ENCODE data around the gene HSP90AB1. TPM values are rescaled to one million over a fixed set of nuclear protein-coding genes. Genes with fewer than 3 reads are reported as not detected.

The HSP90AB1 gene
- total RNA-seq, 1 experiment from 2014 or later: 1,201 TPM

GRCh38 chr6:44255105-44255808, 8.4 kb downstream of the HSP90AB1 start:
- DNase-seq (ENCODE audit: low read depth): peak; percentile 32

GRCh38 chr6:44255871-44256774, 9.2 kb downstream of the HSP90AB1 start:
- DNase-seq (ENCODE audit: low read depth): no peak

- no peak for DNase-seq (ENCODE audit: low read depth)
These were observed 9.8 kb downstream of the HSP90AB1 start for GRCh38 chr6:44256775-44257024.

GRCh38 chr6:44257025-44257752, 10.3 kb downstream of the HSP90AB1 start, which contains the start of gene SLC35B2:
Gene SLC35B2, minus strand, starts transcription at chr6:44257528. Its CDS starts 118 bp downstream, at chr6:44257410.
- peak; percentile 78 for DNase-seq (ENCODE audit: low read depth)

- no peak for DNase-seq (ENCODE audit: low read depth)
These were observed 10.9 kb downstream of the HSP90AB1 start for GRCh38 chr6:44257753-44258324.

GRCh38 chr6:44258325-44258863, 11.5 kb downstream of the HSP90AB1 start:
- no peak for DNase-seq (ENCODE audit: low read depth)

- DNase-seq (ENCODE audit: low read depth): no peak
These were observed 12.0 kb downstream of the HSP90AB1 start for GRCh38 chr6:44258921-44259320.

GRCh38 chr6:44260011-44260410, 13.1 kb downstream of the HSP90AB1 start:
- DNase-seq (ENCODE audit: low read depth): no peak

GRCh38 chr6:44260451-44261297, 13.8 kb downstream of the HSP90AB1 start:
- DNase-seq (ENCODE audit: low read depth): no peak

GRCh38 chr6:44261581-44261980, 14.7 kb downstream of the HSP90AB1 start:
- no peak for DNase-seq (ENCODE audit: low read depth)

- DNase-seq (ENCODE audit: low read depth): peak; percentile 23
These were observed 15.8 kb downstream of the HSP90AB1 start for GRCh38 chr6:44262467-44263353.

GRCh38 chr6:44263354-44264100, 16.6 kb downstream of the HSP90AB1 start:
- DNase-seq (ENCODE audit: low read depth): peak; percentile 61

GRCh38 chr6:44264154-44265006, 17.5 kb downstream of the HSP90AB1 start:
- no peak for DNase-seq (ENCODE audit: low read depth)

GRCh38 chr6:44265007-44265721, 18.3 kb downstream of the HSP90AB1 start, which contains the start of gene NFKBIE:
Gene NFKBIE, minus strand, starts transcription at chr6:44265551. Its CDS starts 205 bp downstream, at chr6:44265346.
- peak; percentile 91 for DNase-seq (ENCODE audit: low read depth)

GRCh38 chr6:44265722-44266233, 18.9 kb downstream of the HSP90AB1 start:
- DNase-seq (ENCODE audit: low read depth): no peak

- no peak for DNase-seq (ENCODE audit: low read depth)
These were observed 19.4 kb downstream of the HSP90AB1 start for GRCh38 chr6:44266347-44266746.

- no peak for DNase-seq (ENCODE audit: low read depth)
These were observed 20.4 kb downstream of the HSP90AB1 start for GRCh38 chr6:44267252-44267651.
